ENCODE data around the gene PRKAR1B.
A peak's percentile ranks its signal among the peaks of the same experiment; 100 is the strongest.
"Not testable (repeated sequence)": the region's sequence is repeated elsewhere in the genome, so short reads cannot be mapped to it uniquely, and the experiment has no call there.

PRKAR1B gene

GRCh38 chr7:756928-757560 lies 30.0 kb upstream of the PRKAR1B start:
- DNase-seq (ENCODE audit: low read depth in 2 of 2) = no peak

GRCh38 chr7:756231-756927 lies 29.3 kb upstream of the PRKAR1B start:
- no peak for DNase-seq (ENCODE audit: low read depth in 2 of 2)

- no peak for DNase-seq (ENCODE audit: low read depth in 2 of 2)
Observed at GRCh38 chr7:755413-755805, 28.3 kb upstream of the PRKAR1B start.

GRCh38 chr7:754531-755412 lies 27.7 kb upstream of the PRKAR1B start:
- no peak for DNase-seq (ENCODE audit: low read depth in 2 of 2)

GRCh38 chr7:753190-753589 lies 26.1 kb upstream of the PRKAR1B start:
- no peak for DNase-seq (ENCODE audit: low read depth in 2 of 2)

GRCh38 chr7:752256-752655 lies 25.2 kb upstream of the PRKAR1B start:
- DNase-seq (ENCODE audit: low read depth in 2 of 2) = not testable (repeated sequence)

- peak in 1 of 2 donors; percentile 3 for DNase-seq (ENCODE audit: low read depth in 2 of 2)
Observed at GRCh38 chr7:751826-752225, 24.7 kb upstream of the PRKAR1B start.

- no peak for DNase-seq (ENCODE audit: low read depth in 2 of 2)
Observed at GRCh38 chr7:750111-750905, 23.2 kb upstream of the PRKAR1B start.

- DNase-seq (ENCODE audit: low read depth in 2 of 2) = no peak
Observed at GRCh38 chr7:749140-749551, 22.1 kb upstream of the PRKAR1B start.

- no peak for DNase-seq (ENCODE audit: low read depth in 2 of 2)
Observed at GRCh38 chr7:748446-748845, 21.4 kb upstream of the PRKAR1B start.

GRCh38 chr7:747186-747585 lies 20.1 kb upstream of the PRKAR1B start:
- no peak for DNase-seq (ENCODE audit: low read depth in 2 of 2)

- DNase-seq (ENCODE audit: low read depth in 2 of 2) = no peak
Observed at GRCh38 chr7:746155-747061, 19.3 kb upstream of the PRKAR1B start.

- no peak for DNase-seq (ENCODE audit: low read depth in 2 of 2)
Observed at GRCh38 chr7:745431-746154, 18.5 kb upstream of the PRKAR1B start.

- no peak for DNase-seq (ENCODE audit: low read depth in 2 of 2)
Observed at GRCh38 chr7:744854-745430, 17.9 kb upstream of the PRKAR1B start.

GRCh38 chr7:744128-744520 lies 17.0 kb upstream of the PRKAR1B start:
- DNase-seq (ENCODE audit: low read depth in 2 of 2) = not testable (repeated sequence)

GRCh38 chr7:743341-744127 lies 16.5 kb upstream of the PRKAR1B start:
- not testable (repeated sequence) for DNase-seq (ENCODE audit: low read depth in 2 of 2)

GRCh38 chr7:742791-743190 lies 15.7 kb upstream of the PRKAR1B start:
- no peak for DNase-seq (ENCODE audit: low read depth in 2 of 2)

GRCh38 chr7:741850-742249 lies 14.8 kb upstream of the PRKAR1B start:
- DNase-seq (ENCODE audit: low read depth in 2 of 2) = no peak

GRCh38 chr7:741191-741671 lies 14.2 kb upstream of the PRKAR1B start:
- DNase-seq (ENCODE audit: low read depth in 2 of 2) = no peak

Measured in stimulated activated CD4-positive, alpha-beta T cell treated with anti-CD3 and anti-CD28 coated beads, Interleukin-15, amount 100 ng/mL, for 48 hours (primary cell).